MM.1S (cell line): ENCODE measurements around the gene BROX.
A peak's percentile ranks its signal among the peaks of the same experiment; 100 is the strongest.

ENCODE experiments used
- DNase-seq: peaks from one replicate; pipeline ENCODE4 v3.0.0-alpha.2; 2015
- H2AFZ ChIP-seq: fragments of 300-600 bp; sonication (generic); 2 replicates; pipeline ENCODE4 v1.6.0; 2016; ENCODE audit warnings: antibody characterized with exemption, low read length
- H3F3A ChIP-seq: fragments of 300-600 bp; sonication (generic); 2 replicates; pipeline ENCODE4 v1.6.1; 2016; ENCODE audit warnings: mild to moderate bottlenecking, antibody characterized with exemption, low read length, moderate library complexity, mixed read lengths; ENCODE audit not compliant: insufficient read depth
- H3K27ac ChIP-seq: fragments of 300-600 bp; sonication (generic); 2 replicates; pipeline ENCODE4 v1.5.1; 2016; ENCODE audit warnings: mild to moderate bottlenecking, low read length
- H3K27me3 ChIP-seq: fragments of 300-600 bp; sonication (generic); replicated peaks from 2 replicates; pipeline ENCODE4 v1.6.0; 2016; ENCODE audit warnings: low read length; ENCODE audit not compliant: insufficient read depth
- H3K36me3 ChIP-seq: fragments of 300-600 bp; sonication (generic); replicated peaks from 2 replicates; pipeline ENCODE4 v1.6.1; 2016; ENCODE audit warnings: mild to moderate bottlenecking, low read length, mixed read lengths; ENCODE audit not compliant: insufficient read depth
- H3K4me1 ChIP-seq: fragments of 300-600 bp; sonication (generic); 2 replicates; pipeline ENCODE4 v1.6.1; 2016; ENCODE audit warnings: low read length, mixed read lengths
- H3K4me2 ChIP-seq: fragments of 300-600 bp; sonication (generic); 2 replicates; pipeline ENCODE4 v1.6.0; 2016; ENCODE audit warnings: low read depth, low read length
- H3K4me3 ChIP-seq: fragments of 300-600 bp; sonication (generic); 2 replicates; pipeline ENCODE4 v1.5.1; 2016; ENCODE audit warnings: low read length, mixed read lengths
- H3K79me2 ChIP-seq: fragments of 300-600 bp; sonication (generic); 2 replicates; pipeline ENCODE4 v1.6.1; 2016; ENCODE audit warnings: mixed run types, low read length, mixed read lengths
- H3K9ac ChIP-seq: fragments of 300-600 bp; sonication (generic); 2 replicates; pipeline ENCODE4 v1.6.1; 2016; ENCODE audit warnings: low read length, mixed read lengths
- H3K9me2 ChIP-seq: fragments of 300-600 bp; sonication (generic); replicated peaks from 2 replicates; pipeline ENCODE4 v1.6.1; 2016; ENCODE audit warnings: mild to moderate bottlenecking, low read length, mixed read lengths; ENCODE audit not compliant: insufficient read depth
- H3K9me3 ChIP-seq: fragments of 300-600 bp; sonication (generic); replicated peaks from 2 replicates; pipeline ENCODE4 v1.6.1; 2016; ENCODE audit warnings: mild to moderate bottlenecking, low read length, mixed read lengths; ENCODE audit not compliant: insufficient read depth
- H4K20me1 ChIP-seq: fragments of 300-600 bp; sonication (generic); 2 replicates; pipeline ENCODE4 v1.6.1; 2016; ENCODE audit warnings: mild to moderate bottlenecking, low read length, moderate library complexity, mixed read lengths; ENCODE audit not compliant: insufficient read depth
- CTCF ChIP-seq: fragments of 300-600 bp; sonication (generic); IDR thresholded peaks from 2 replicates; pipeline ENCODE4 v1.5.1; 2016; ENCODE audit warnings: antibody characterized with exemption, low read length, mixed read lengths
- EZH2 ChIP-seq: fragments of 300-600 bp; sonication (generic); optimal IDR thresholded peaks from 2 replicates; pipeline ENCODE3; 2017; ENCODE audit warnings: low read depth, mild to moderate bottlenecking, antibody characterized with exemption, low read length, mixed read lengths
- EZH2phosphoT487 ChIP-seq: fragments of 300-600 bp; sonication (generic); IDR thresholded peaks from 2 replicates; pipeline ENCODE4 v1.6.1; 2018; ENCODE audit warnings: antibody characterized with exemption, low read length

Gene BROX

GRCh38 chr1:222769181-222769580, 56.8 kb downstream of the BROX start:
- Histone ChIP-seq H3K36me3 (no peaks in the 10 kb centered on the region), H3K4me2 (no peak overlapping the region), H3K79me2 (no peaks in the 10 kb centered on the region), H3K9me2 (no peaks in the 10 kb centered on the region), H3K9me3 (no peaks in the 10 kb centered on the region), H3K27me3 (no peaks in the 10 kb centered on the region), H3F3A (peaks cover 12% of the 10 kb centered on the region; the same call in 1 of the 2 replicates), H3K27ac (no peak overlapping the region), H3K4me3 (no peak overlapping the region), H3K9ac (no peak overlapping the region), H2AFZ (no peak overlapping the region), H3K4me1 (peaks cover 4% of the 10 kb centered on the region), H4K20me1 (no peaks in the 10 kb centered on the region)
- DNase-seq = no peak
- TF ChIP-seq EZH2 = no peak
- peak; percentile 39 for TF ChIP-seq CTCF

- Histone ChIP-seq H3F3A (peaks cover 12% of the 10 kb centered on the region; the same call in 1 of the 2 replicates), H3K4me1 (peaks cover 4% of the 10 kb centered on the region), H3K9me3 (no peaks in the 10 kb centered on the region), H3K9ac (no peak overlapping the region), H3K27ac (no peak overlapping the region), H3K9me2 (no peaks in the 10 kb centered on the region), H3K4me2 (no peak overlapping the region), H4K20me1 (no peaks in the 10 kb centered on the region), H3K79me2 (no peaks in the 10 kb centered on the region), H3K4me3 (no peak overlapping the region), H2AFZ (no peak overlapping the region), H3K36me3 (no peaks in the 10 kb centered on the region), H3K27me3 (no peaks in the 10 kb centered on the region)
- DNase-seq = no peak
- TF ChIP-seq EZH2 (no peak), CTCF (no peak), EZH2phosphoT487 (no peak)
Observed at GRCh38 chr1:222769971-222770620, 57.7 kb downstream of the BROX start.

GRCh38 chr1:222772996-222773379, 60.6 kb downstream of the BROX start:
- H3K79me2 ChIP-seq = no peaks in the 10 kb centered on the region
- peaks cover 4% of the 10 kb centered on the region for H3K4me1 ChIP-seq
- no peaks in the 10 kb centered on the region for H3K9me2 ChIP-seq
- H3K9ac ChIP-seq = no peak overlapping the region
- no peaks in the 10 kb centered on the region for H3K27me3 ChIP-seq
- H3K9me3 ChIP-seq = no peaks in the 10 kb centered on the region
- DNase-seq = peak; percentile 62
- H3K4me3 ChIP-seq = no peak overlapping the region
- no peaks in the 10 kb centered on the region for H3K36me3 ChIP-seq
- peak overlapping the region; percentile 8; the same call in 1 of the 2 replicates for H3K4me2 ChIP-seq
- H4K20me1 ChIP-seq = no peaks in the 10 kb centered on the region
- peak overlapping the region; percentile 36; the same call in 1 of the 2 replicates for H3K27ac ChIP-seq
- TF ChIP-seq CTCF (no peak), EZH2phosphoT487 (no peak), EZH2 (no peak)
- H2AFZ ChIP-seq = no peak overlapping the region
- peaks cover 12% of the 10 kb centered on the region; the same call in 1 of the 2 replicates for H3F3A ChIP-seq
